G401 (cell line): ENCODE results near the gene FAM83B. TPM values are rescaled to one million over a fixed set of nuclear protein-coding genes. Genes with fewer than 3 reads are reported as not detected.
A peak's percentile ranks its signal among the peaks of the same experiment; 100 is the strongest.

Experiments
- DNase-seq: peaks from one replicate; pipeline ENCODE4 v3.0.0-alpha.2; 2015; ENCODE audit warnings: low spot score
- in situ Hi-C: cut with HindIII; loops from 2 replicates; pipeline ENCODE4 v1.10.0; 2016; ENCODE audit warnings: low sequenced_read_pairs, mixed read lengths
- total RNA-seq: library from RNA; depleted of rRNA; stranded (reverse); fragments of >200 nt; shearing (Covaris generic); gene quantifications from 2 replicates; pipeline ENCODE4 v1.2.3, GENCODE V29; 2014

FAM83B gene
- total RNA-seq, 1 experiment from 2014 or later: not detected

DNA sequence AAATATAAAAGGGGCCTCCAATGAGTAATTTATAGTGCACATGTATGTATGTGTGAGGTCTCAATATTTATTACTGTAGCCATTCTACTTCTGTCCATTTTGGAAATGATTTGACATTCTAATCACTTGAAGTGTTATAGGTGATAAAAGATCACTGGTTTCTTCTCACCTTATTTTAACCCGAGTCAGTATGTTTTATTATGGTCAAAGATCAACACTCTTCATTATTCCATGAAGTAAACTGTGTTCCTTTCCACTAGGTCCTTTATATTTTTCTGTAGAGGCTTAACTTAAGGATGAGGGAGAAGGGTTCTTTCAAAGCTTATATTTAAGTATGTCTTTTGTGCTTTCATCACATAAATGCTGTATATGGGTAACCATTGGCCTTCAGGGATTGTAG lies 47.2 kb downstream of the FAM83B start:
- in situ Hi-C loops: no loop called here
- DNase-seq: no peak

DNA sequence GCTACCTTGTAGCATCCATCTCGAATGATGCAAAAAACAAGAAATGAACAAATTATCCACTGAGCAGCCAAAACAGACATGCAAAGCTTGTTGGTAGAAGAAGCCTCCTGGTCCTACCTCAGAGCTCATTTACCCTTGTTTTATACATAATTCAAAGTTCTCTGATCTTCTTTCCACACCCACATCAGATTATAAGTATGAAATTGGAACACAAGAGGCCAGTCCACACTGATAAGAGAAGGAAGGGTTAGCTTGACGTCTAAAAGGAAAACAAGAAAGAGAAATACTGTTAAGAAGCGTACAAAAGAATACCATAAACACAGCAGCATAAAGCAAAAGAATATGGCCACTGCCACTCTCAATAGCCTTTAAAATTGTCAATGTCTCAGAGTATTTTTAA lies 49.7 kb downstream of the FAM83B start:
- in situ Hi-C loops: no loop called here
- DNase-seq: no peak

DNA sequence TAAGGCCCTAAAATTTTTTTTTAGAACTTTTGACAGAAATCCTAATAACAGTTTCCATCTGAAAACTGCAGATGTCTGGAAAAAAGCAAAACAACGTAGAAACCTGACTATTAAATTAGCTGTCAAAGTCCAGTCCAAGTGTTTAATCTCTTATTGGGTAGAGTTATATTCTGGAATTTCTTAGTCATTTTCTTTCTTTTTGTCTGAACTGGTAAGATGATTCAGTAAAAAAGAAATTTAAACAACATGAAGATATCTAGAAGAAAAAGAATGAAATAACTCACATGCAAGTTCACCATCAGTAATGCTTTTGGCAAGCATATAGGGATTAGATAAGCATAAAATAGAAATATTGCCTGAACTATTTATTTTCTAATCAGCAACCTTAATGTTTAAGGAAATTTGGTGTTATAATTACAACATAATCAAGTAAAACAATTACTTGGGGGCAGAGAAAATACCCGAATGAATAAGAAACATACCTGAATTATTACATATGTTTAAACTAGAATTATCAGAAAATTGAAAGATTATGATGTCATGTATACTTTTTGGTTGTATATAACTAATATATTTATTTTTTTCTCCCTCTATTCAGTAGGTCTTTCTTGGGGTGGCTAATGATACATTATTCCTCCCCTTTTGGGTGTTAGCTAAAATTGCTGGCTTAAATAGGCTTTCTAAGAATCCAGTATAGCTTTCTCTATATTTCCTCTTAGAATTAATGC lies 51.1 kb downstream of the FAM83B start:
- in situ Hi-C loops: no loop called here
- no peak for DNase-seq

DNA sequence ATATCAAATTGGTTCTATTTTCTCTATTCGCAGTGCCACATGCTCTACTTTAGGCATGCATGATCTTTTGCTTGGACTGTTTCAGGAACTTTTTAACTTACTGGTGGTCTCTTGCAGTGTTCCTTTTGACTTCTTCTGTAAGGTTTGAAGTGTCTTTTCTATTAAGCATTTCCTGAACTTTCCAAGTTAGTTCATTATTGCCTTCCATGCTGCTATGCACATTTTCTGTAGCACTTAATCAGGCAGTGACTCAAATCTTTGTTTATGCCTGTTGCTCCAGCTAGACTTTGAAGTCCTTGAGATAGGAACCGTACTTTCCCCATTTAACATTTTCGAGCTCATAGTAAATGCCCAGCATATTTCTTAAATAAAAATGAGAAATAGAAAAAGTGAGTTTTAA lies 52.2 kb downstream of the FAM83B start:
- in situ Hi-C loops: no loop called here
- DNase-seq: no peak

DNA sequence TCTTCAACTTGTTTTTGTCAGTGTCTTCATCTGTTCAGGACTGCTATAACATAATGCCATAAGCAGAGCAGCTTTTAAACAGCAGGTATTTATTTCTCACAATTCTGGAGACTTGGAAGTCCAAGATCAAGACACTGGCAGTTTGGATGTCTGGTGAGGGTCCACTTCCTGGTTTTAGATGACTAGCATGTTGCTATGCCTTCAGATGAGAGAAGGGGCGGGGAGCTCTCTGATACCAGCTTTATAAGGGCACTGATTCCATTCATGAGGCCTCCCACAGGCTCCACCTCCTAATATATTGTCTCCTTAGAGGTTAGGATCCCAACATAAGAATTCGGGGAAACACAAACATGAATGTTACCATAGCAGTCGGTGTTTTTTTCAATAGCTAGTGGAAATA lies 52.9 kb downstream of the FAM83B start:
- DNase-seq: no peak
- in situ Hi-C loops: no loop called here

DNA sequence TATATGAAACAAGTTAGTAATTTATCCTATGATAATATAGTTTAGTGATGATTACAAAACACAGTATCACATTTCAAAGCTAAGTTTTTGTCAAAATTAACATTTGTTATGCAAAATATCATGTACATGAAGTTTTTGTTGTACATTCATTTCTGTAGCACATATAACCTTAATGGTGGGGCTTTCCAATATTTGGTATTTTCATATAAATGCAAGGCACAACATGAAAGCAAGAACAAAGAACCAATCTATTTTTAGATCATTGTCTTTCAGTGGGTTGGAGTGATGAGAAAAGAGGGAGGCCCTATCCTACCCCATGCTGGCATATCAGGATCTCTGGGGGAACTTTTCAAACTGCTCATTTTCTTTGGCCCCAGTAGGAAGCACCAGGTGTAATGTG lies 53.4 kb downstream of the FAM83B start:
- in situ Hi-C loops: no loop called here
- DNase-seq: no peak

DNA sequence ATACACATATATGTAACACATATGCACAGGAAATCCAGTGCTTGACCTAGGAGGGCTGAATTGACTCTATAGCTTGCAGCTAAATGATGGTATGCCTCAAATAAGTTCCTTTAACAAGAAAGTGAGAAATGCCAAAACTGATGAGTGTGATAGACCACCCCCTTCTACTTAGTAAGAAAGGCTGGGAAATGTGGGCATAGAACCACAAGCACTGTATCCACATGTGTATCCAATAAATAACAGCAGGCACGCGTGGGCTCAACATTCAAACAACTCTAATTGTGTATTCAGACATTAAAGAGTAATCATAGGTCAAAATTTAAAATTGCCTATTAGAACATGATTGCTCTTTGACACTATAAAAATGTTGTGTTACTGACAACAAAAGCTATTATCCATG lies 54.1 kb downstream of the FAM83B start:
- no peak for DNase-seq
- in situ Hi-C loops: no loop called here

DNA sequence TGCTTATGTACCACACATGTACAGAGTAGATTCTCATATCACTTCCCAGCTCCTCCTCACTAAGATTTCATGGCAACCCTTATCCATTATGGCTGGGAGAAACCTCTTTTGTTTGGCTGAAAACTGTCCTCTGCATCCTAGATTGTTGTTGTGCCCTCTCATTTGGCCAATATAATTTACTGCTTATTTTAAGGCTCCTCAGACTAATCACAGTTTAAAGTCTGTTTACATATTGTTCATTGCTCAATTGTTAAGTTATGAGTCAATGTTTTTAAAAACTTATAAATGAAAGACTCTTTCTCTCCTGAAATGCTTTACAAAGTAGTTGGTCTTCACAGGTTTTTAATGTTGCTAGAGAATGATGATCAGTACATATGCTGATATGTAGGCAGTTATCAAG lies 57.3 kb downstream of the FAM83B start:
- DNase-seq: no peak
- in situ Hi-C loops: no loop called here

DNA sequence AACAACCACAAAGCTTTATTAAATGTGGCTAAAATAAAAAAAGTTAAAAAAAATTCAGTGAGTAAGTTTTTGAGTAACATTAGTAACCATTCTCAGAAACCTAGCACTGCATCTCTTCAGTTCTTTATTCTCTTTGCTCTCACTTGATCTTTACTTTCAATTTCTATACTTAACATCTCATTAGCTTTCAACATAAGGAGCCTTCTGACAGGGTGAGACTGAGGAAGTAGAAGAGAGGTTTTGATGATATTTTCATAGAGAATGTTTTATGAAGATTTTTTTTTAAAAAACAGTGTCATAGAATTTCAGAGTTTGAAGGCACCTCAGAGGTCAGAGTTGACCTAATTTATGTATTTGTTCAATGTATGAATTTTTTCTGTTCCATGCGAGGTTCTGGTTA lies 60.8 kb downstream of the FAM83B start:
- no peak for DNase-seq
- in situ Hi-C loops: no loop called here

DNA sequence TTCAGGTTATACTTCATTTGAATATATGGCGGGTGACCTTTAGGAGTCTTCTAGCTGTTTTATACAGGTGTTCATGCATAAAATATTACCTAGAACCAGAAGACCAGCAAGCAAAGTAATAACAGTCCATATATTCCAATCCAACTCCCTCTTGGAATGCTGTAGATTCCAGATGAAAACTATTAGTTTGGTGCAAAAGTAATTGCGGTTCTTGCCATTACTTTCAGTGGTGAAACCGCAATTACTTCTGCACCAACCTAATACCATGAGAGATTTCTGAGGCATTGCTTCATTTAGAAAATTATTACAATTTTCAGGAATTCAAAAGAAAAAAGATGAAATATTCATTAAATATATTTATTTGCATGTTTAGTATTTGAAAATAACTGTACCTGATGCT lies 62.6 kb downstream of the FAM83B start:
- in situ Hi-C loops: no loop called here
- DNase-seq: no peak

DNA sequence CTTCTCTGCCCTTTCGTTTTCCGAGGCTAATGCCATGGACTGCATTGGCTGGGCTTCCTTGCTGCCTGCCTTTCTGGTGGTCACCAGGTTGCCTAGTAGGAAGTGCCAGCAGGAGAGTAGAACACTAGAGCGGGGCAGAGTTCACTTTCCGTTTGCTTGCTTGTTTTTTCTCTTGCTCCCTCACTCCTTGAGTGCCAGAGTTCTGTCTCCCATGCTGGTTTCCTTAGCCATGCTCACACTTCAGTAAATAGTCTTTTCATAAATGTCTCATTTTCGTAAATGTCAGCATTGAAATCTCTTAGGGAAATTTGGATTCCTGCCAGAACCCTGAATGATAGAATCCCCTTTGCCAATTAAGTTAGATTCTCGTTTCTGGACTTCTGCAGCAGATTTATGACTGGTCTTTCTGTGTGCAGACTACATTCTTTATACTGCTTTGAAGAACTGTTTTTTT lies 63.9 kb downstream of the FAM83B start:
- DNase-seq: peak; percentile 5
- in situ Hi-C loops: no loop called here

DNA sequence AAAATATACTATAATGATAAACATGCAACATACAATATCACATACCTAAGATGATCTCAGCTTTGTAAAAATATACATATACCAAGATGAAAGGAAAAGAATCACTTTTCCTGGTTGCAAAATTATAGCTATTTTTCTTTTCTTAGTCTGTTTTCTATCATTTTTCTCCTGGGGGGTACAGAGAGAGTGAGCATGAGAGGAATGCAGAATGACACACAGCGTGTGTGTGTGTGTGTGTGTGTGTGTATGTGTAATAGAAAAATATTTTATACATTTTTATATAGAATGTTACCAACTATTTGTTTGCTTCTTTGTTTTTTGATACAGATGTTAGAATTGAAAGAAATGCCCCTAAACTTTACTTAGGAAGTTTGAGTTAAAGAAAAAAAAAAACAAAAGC lies 64.3 kb downstream of the FAM83B start:
- in situ Hi-C loops: no loop called here

DNA sequence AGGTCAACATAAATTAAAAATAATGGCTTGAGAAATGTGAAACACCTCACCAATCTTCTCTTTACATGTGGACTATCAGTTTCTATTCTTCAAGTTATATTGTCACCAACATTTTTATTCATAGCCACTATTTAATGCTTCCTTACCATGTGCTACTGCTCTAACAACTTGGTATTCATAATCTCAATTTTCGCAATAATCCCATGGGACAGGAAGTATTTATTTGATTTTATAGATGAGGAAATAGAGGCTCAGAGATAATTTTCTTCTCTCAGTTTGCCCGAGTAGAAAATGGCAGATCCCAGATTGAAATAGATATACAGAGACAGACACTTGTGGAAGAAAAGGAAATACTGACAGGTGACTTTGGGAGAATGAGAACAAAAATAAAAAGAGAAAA lies 66.6 kb downstream of the FAM83B start:
- DNase-seq: no peak
- in situ Hi-C loops: no loop called here

More for the DNA sequence above, 64.3 kb downstream of the FAM83B start:
- no peak for DNase-seq

DNA sequence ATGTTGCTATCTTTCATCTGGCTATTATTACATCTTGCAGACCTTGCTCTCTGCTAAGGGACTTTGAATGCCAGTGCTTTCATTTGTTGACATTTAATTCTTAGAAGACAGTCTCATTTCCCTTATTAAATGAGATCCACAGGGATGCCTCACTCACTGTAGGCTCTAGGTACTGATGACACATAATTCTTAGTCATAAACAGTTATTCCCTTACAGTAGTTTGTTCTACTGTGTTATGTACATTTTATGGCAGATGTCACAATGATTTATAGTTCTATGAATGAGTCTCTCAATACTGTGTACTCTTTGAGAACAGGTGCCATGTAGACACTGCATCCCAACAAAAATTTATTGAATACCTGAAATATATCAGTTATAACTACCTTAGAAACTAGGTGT lies 70.3 kb downstream of the FAM83B start:
- no peak for DNase-seq
- in situ Hi-C loops: no loop called here

DNA sequence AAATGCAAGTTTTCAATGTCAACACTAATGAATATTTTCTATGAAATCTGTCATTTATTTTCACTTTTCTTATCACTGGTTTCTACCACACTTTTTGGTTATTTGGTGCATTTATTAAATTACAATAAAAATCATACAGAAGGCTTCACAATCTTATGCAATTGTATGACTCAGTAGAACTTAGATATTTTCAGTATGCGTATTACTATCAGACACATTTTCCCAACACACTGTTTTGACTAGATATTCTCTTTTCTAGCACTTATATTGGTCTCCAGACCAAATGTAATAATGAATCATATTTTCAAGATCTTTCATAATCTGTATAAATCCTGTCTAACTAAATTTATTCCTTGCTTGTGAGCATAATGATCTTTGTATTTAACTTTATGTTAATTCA lies 74.1 kb downstream of the FAM83B start:
- in situ Hi-C loops: no loop called here
- DNase-seq: no peak

DNA sequence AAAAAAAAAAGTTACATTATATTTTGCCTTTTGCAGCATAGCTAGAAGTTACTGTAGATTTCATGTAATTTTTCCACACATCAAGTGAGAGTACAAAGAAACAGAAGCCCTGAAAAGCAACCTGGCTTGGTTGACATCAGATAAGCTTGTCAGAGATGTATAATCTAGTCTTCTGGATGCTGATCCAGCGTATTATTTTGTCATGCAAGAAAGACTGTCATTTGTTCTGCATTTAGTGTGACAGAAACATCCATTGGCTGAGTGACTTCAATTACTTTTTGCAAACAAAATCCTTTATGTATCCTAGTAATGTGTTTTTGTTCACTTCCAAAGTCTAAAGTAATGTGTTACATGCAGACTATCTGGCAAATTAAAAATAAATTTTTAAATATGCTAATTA lies 75.3 kb downstream of the FAM83B start:
- DNase-seq: no peak
- in situ Hi-C loops: no loop called here

DNA sequence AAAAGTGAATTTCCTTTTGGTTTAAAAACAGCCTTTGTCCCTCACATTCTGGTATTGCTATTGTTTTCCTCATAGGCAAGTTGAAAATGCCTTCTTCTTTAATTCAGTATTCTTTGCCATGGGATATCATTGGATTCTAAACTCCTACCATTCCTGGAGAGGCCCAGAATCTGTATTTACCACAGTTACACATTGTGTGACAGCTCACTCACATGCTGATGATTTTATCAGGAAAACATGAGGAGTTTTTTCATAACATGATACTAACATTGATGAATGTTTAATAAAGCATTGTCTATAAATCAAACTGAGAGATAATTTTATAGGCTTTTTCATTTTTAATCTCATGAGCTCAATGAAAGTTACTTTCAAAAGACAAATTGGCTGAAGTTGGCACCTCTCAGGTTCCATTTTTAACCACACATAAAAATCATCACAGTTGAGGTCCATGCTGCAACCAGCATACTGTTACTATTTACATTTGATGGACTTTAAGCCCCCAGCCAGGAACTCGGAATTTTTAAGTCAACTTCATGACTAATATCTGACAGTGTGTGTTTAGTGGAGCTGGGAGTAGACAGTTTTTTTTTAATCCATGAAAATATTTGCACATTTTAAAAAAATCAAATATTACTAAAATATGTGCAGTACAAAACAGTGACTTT lies 82.8 kb downstream of the FAM83B start:
- DNase-seq: no peak
- in situ Hi-C loops: no loop called here

DNA sequence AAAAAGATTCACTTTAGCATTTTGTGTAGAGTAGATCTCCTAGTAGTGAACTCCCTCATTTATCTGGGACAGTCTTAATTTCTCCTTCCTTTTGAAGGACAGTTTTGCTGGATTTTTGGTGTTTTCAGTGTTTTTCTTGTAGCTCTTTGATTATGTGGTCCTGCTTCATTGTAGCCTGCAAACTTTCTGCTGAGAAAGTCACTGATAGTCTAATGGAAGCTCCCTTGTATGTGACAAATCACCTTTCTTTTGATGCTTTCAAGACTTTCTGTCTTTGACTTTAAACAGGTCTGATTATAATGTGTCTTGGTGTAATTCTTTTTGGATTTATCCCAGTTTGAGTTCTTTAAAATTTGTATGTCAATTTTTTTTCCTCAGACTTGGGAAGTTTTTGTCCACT lies 86.1 kb downstream of the FAM83B start:
- in situ Hi-C loops: no loop called here
- no peak for DNase-seq

DNA sequence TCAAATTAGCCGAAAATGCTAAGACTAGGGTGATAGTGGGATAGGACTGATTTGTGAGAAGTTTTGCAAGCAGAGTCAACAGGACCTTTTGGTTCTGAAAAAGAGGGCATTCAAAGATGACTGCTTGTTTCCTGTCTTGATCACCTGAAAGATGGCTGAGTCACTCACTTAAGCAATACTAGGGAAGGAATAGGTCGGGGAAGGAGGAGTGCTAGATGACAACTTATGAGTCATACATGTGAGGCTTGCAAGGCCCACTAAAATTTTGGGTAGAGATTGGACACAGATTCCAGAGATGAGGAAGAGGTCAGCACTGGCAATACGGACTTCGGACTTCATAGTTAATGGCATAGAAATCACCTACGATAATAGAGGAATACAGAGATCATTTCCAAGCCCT lies 89.2 kb downstream of the FAM83B start:
- in situ Hi-C loops: no loop called here
- DNase-seq: no peak

DNA sequence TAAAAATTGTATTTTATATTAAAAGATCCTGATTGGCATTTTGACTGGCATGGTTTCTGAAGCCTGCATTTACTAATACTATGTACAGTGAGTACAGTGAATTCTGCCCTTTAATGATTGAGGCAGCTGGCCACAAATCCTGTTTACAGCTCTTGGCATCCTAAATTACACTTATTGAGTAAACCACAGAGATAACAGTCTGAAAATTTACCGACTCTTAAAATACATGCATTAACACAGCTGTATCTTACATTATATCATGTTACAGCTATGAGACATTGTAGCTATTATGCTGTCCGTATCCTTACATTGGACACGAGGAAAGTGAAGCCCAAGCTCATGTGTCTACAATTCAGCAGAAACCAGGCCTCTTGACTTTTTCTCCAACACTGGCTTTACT lies 90.8 kb downstream of the FAM83B start:
- no peak for DNase-seq
- in situ Hi-C loops: no loop called here

DNA sequence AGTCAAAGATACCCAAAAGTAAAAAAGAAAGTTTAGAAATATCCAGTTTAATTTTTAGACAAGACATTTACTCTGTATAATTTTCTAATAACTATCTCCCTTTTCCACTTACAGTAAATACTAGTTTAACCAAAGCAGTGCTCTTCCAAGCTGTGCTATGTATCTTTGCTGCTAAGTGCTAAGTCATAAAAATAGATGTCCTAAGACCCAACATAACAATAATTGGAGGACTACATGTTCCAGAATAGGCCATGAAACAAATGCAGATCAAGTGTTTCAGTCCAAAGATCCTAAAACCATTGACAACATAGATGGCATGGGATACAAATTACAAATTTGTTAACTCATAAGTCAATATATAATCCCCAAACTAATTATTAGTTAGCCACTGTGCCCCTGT lies 111.1 kb downstream of the FAM83B start:
- in situ Hi-C loops: no loop called here

More for the DNA sequence above, 111.1 kb downstream of the FAM83B start:
- no peak for DNase-seq
